GM06990 (cell line): ENCODE measurements around the gene CCDC92B.

Source experiments
- DNase-seq: peaks from one replicate; pipeline ENCODE4 v3.0.0-alpha.2; 2011; ENCODE audit not compliant: insufficient read length; ENCODE audit errors: extremely low read depth
- H3K27me3 ChIP-seq: replicated peaks from 2 replicates; pipeline ENCODE4 v1.6.0; 2011; ENCODE audit warnings: low read length; ENCODE audit not compliant: control insufficient read depth, insufficient read depth
- H3K36me3 ChIP-seq: 2 replicates; pipeline ENCODE4 v1.5.1; 2011; ENCODE audit warnings: low read length; ENCODE audit not compliant: control insufficient read depth, insufficient read depth
- H3K4me3 ChIP-seq: replicated peaks from 2 replicates; pipeline ENCODE4 v1.5.1; 2011; ENCODE audit warnings: low read depth, mild to moderate bottlenecking, control low read depth, low read length
- CTCF ChIP-seq: IDR thresholded peaks from 2 replicates; pipeline ENCODE4 v1.5.1; 2011; ENCODE audit warnings: low read length, control low read depth, mild to moderate bottlenecking, inconsistent platforms; ENCODE audit not compliant: insufficient read depth, poor library complexity, severe bottlenecking

Gene CCDC92B

GRCh38 chr17:2723997-2724783 is 25.3 kb downstream of the CCDC92B start:
- no peak for TF ChIP-seq CTCF
- Histone ChIP-seq H3K36me3 (no peaks in the 10 kb centered on the region), H3K4me3 (no peak overlapping the region), H3K27me3 (no peaks in the 10 kb centered on the region; the same call in 1 of the 2 replicates)
- DNase-seq, result no peak

GRCh38 chr17:2723505-2723996 is 25.9 kb downstream of the CCDC92B start:
- no peaks in the 10 kb centered on the region for H3K36me3 ChIP-seq
- TF ChIP-seq CTCF, result no peak
- H3K4me3 ChIP-seq, result no peak overlapping the region
- no peak for DNase-seq
- no peaks in the 10 kb centered on the region; the same call in 1 of the 2 replicates for H3K27me3 ChIP-seq

GRCh38 chr17:2722611-2723010 is 26.8 kb downstream of the CCDC92B start:
- Histone ChIP-seq H3K27me3 (no peaks in the 10 kb centered on the region; the same call in 1 of the 2 replicates), H3K36me3 (no peaks in the 10 kb centered on the region), H3K4me3 (no peak overlapping the region)
- no peak for DNase-seq
- no peak for TF ChIP-seq CTCF

- Histone ChIP-seq H3K4me3 (no peak overlapping the region), H3K27me3 (no peaks in the 10 kb centered on the region; the same call in 1 of the 2 replicates), H3K36me3 (no peaks in the 10 kb centered on the region)
- no peak for DNase-seq
- TF ChIP-seq CTCF, result no peak
These were observed 27.8 kb downstream of the CCDC92B start for GRCh38 chr17:2721603-2722002.

GRCh38 chr17:2719861-2720260 is 29.6 kb downstream of the CCDC92B start:
- Histone ChIP-seq H3K27me3 (no peaks in the 10 kb centered on the region; the same call in 1 of the 2 replicates), H3K36me3 (no peaks in the 10 kb centered on the region), H3K4me3 (no peak overlapping the region)
- TF ChIP-seq CTCF, result no peak
- DNase-seq, result no peak
